MCF 10A (cell line): ENCODE data around the gene ZNF227. TPM values are rescaled to one million over a fixed set of nuclear protein-coding genes. Genes with fewer than 3 reads are reported as not detected.

Source experiments
- BruUV-seq: library from RNA; stranded (reverse); fragments of 400-500 nt; replicated peaks from 2 replicates; lab custom pipeline; 2021; lab: Mats Ljungman, UMichigan
- CTCF ChIA-PET: fragments of 300-600 bp; sonication (Branson Sonifier 250); formaldehyde crosslinking; extraction: SDS; loops from one replicate; lab custom pipeline; 2021; ENCODE audit warnings: antibody characterized with exemption, inconsistent platforms; lab: Yijun Ruan, JAX
- POLR2A ChIA-PET: fragments of 300-600, 350-650 bp; sonication (Branson Sonifier 250); formaldehyde crosslinking; extraction: SDS; loops from one replicate; lab custom pipeline; 2020; ENCODE audit warnings: antibody characterized with exemption, inconsistent platforms; lab: Yijun Ruan, JAX
- DNase-seq: peaks from one replicate; pipeline ENCODE4 v3.0.0-alpha.2; 2018; ENCODE audit not compliant: unreplicated experiment
- H3K27ac Mint-ChIP-seq: one replicate; pipeline ENCODE4 v1.8.0; 2022; ENCODE audit warnings: mild to moderate bottlenecking, low read depth, mixed read lengths; ENCODE audit not compliant: unreplicated experiment
- H3K27me3 Mint-ChIP-seq: one replicate; pipeline ENCODE4 v1.8.0; 2022; ENCODE audit warnings: mixed read lengths; ENCODE audit not compliant: insufficient read depth, unreplicated experiment
- H3K36me3 Mint-ChIP-seq: one replicate; pipeline ENCODE4 v1.8.0; 2022; ENCODE audit warnings: mild to moderate bottlenecking, moderate library complexity, mixed read lengths; ENCODE audit not compliant: insufficient read depth, unreplicated experiment
- H3K4me1 Mint-ChIP-seq: one replicate; pipeline ENCODE4 v1.8.0; 2022; ENCODE audit warnings: mixed read lengths; ENCODE audit not compliant: insufficient read depth, unreplicated experiment
- H3K4me3 Mint-ChIP-seq: one replicate; pipeline ENCODE4 v1.8.0; 2022; ENCODE audit warnings: mild to moderate bottlenecking, moderate library complexity, mixed read lengths; ENCODE audit not compliant: unreplicated experiment
- H3K9me3 Mint-ChIP-seq: one replicate; pipeline ENCODE4 v1.8.0; 2022; ENCODE audit warnings: mixed read lengths; ENCODE audit not compliant: unreplicated experiment
- CTCF ChIP-seq: fragments of 200-600 bp; IDR thresholded peaks from one replicate; pipeline ENCODE4 v1.8.0; 2022; ENCODE audit warnings: antibody characterized with exemption, mild to moderate bottlenecking; ENCODE audit not compliant: unreplicated experiment
- intact Hi-C: fragments of 100-400 bp; cut with micrococcal nuclease; formaldehyde crosslinking; loops from 2 replicates; pipeline ENCODE4 v1.14.1; 2022
- total RNA-seq: library from RNA; stranded (reverse); gene quantifications from 2 replicates; pipeline ENCODE4 v1.2.3, GENCODE V29; 2022

The ZNF227 gene
- total RNA-seq, 1 experiment from 2014 or later: 22.6 TPM

DNA sequence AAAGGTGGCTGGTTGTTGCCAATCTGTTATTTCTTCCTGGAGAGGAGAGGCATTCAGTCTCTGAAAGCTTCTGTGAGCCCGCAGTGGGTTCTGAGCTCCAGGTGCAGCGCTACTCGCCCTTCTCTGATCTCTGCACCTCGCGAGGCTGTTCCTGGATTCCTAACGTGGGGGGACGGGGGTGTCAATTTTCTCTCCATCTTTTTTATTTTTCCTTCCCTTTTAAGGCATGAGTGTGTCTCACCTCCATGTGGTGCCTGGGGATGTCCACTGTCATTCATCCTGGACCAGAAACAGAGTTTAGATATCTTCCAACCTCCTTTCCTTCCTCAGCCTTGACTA lies 48.0 kb downstream of the ZNF227 start:
- no TSS peak for BruUV-seq
- ChIA-PET POLR2A (no interaction called here), CTCF (no interaction called here)
- Mint-ChIP-seq H3K27ac (no peak overlapping the region), H3K27me3 (no peaks in the 10 kb centered on the region), H3K4me1 (peaks cover 8% of the 10 kb centered on the region), H3K4me3 (peak overlapping the region; percentile 52), H3K9me3 (peaks cover 32% of the 10 kb centered on the region), H3K36me3 (no peaks in the 10 kb centered on the region)
- no peak for TF ChIP-seq CTCF
- intact Hi-C loops: no loop called here
- no peak for DNase-seq

DNA sequence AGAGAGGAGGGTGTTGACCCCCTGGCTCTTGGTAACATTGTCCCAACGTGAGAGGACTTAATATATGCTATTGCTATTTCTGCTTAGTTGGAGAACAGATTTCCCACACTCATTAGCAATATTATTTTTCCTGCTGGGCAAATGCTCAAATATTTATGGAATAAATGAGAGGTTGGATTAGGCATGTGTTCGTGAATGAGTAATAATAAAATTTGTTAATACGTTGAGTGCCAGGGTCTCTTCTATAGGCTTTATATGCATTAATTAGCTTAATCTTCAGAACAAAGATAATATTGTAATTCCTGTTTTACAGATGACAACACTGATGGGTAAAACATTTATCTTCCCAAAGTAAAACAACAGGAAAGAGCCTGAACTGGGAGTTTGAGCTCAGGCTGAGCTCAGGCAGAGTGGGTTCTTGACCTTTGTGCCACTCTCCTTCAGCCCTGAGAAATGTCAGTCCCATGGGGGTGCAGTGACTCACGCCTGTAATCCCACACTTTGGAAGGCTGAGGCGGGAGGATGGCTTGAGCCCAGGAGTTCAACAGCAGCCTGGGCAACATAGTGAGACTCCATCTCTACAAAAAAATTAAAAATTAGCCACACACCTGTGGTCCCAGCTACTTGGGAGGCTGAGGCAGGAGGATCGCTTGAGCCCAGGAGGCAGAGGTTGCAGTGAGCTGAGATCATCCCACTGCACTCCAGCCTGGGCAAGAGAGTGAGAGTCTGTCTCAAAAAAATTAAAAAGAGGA lies 48.5 kb downstream of the ZNF227 start:
- H3K27me3 Mint-ChIP-seq: no peaks in the 10 kb centered on the region
- H3K9me3 Mint-ChIP-seq: peaks cover 26% of the 10 kb centered on the region
- no TSS peak for BruUV-seq
- no peak overlapping the region for H3K27ac Mint-ChIP-seq
- H3K4me1 Mint-ChIP-seq: peaks cover 8% of the 10 kb centered on the region
- H3K36me3 Mint-ChIP-seq: no peaks in the 10 kb centered on the region
- POLR2A ChIA-PET: no interaction called here
- no peak for DNase-seq
- intact Hi-C loops: no loop called here
- TF ChIP-seq CTCF: no peak
- H3K4me3 Mint-ChIP-seq: peak overlapping the region; percentile 52
- CTCF ChIA-PET: no interaction called here

DNA sequence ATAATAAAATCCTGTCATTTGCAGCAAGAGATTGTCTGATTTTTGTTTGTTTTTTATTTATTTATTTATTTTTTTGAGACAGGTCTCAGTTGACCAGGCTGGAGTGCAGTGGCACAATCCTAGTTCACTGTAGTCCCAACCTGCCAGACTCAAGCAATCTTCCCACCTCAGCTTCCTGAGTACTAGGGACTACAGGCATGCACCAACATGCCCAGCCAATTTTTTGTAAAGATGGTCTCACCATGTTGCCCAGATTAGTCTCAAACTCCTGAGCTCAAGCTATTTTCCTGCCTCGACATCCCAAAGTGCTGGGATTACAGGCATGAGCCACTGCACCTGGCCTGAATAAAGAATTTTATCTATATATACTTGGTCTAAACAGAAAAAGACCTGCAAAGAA lies 65.0 kb downstream of the ZNF227 start:
- Mint-ChIP-seq H3K27ac (no peak overlapping the region), H3K9me3 (peaks cover 43% of the 10 kb centered on the region)
- POLR2A ChIA-PET: interaction anchor here (0.7 kb wide), 2 partner anchors 200 to 348 kb away, joined by 3 to 4 read pairs; no protein-coding TSS in a partner anchor

More for the DNA sequence above, 65.0 kb downstream of the ZNF227 start:
- intact Hi-C loops: no loop called here
- BruUV-seq: no TSS peak
- Mint-ChIP-seq H3K4me1 (no peaks in the 10 kb centered on the region), H3K27me3 (no peaks in the 10 kb centered on the region), H3K4me3 (no peak overlapping the region), H3K36me3 (no peaks in the 10 kb centered on the region)
- no peak for TF ChIP-seq CTCF
- no peak for DNase-seq
- CTCF ChIA-PET: no interaction called here
